ENCODE measurements around the gene TP53I11.

Gene TP53I11

DNA sequence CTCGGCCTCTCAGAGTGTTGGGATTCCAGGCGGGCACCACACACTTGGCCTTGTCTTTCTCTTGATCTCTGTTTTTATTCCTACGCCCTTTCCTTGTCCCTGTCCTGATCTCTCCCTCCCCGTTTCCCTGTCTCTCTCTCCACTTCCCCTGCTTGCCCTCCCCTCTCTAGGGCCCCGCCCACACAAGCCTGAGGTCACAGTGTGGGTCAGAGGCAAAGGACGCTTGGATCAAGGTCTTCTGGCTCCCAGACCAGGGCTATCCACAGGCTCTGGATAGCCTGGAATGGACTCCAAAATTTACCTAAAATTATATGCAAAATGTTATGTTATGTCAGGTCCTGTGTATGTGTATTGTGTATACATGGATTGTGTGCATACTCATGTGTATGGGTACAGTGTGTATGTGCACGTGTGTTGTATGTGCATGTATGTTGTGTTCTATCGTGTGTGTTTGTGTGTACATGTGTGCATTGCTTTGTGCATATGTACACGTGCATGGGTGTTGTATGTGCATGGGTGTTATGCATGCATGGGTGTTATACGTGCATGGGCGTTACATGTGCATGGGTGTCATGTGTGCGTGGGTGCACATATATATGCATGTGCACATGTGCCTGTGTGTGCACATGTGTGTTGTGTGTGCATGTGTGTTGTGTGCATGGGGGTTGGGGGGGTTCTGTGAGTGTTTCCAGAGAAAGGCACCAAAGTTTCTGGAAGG is 38.3 kb downstream of the TP53I11 start:
- no peak for DNase-seq (ENCODE audit: low read depth)

DNA sequence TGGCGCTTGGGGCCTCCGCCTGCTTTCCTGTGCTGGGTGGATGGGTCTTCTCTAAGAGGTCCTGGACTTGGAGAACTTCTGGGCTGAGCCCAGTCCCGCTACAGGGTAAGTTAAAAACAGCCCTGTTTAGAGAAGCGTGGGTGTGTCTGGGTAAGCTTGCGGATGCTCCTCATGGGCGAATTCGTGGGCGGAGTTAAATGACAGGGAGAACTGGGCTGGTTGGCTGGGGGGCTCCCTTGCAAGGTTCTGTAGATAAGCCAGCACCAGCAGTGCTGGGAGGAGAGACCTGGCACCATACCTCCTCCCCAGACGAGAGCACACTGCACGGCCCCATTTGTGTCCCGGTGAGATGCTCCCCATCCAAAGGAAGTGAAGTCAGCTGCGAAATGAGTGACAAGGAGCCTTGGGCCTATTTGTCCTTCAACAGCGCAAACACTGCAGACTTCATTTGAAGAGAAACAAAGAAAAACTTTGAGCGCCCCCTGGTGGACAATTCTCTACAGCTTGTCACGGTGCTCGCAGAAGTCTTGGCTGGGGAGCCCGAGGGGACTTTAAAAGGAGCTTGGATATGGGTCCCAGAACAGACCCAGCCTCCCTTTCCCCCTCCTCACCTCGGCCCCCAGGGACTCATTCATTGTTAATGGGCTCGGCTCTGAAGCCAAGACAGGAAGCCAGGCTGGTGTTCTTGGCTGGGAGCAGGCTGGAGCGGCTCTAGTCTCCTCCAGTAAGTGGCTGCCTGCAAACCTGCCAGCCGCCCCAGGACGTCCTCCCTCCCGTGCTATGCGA is 39.5 kb downstream of the TP53I11 start:
- DNase-seq (ENCODE audit: low read depth) = peak; percentile 37

DNA sequence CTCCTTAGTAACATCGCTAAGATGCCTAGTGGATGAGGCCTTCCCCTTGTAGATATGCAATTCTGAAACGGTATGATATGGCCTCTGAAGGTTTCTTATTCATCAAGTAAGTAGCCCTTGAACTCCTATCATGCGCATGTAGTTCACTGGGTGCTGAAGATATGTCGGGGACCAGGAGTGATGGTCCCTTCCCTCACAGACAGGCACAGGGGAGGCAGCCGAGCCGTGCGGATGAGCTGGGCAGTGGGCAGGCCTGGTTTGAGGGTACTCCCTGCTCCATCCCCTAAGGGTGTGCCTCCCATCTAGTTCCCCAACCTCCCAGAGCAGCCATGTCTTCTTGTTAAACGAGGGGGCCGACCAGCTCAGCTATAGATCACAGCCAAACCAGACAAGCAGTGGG is 40.1 kb downstream of the TP53I11 start:
- no peak for DNase-seq (ENCODE audit: low read depth)

DNA sequence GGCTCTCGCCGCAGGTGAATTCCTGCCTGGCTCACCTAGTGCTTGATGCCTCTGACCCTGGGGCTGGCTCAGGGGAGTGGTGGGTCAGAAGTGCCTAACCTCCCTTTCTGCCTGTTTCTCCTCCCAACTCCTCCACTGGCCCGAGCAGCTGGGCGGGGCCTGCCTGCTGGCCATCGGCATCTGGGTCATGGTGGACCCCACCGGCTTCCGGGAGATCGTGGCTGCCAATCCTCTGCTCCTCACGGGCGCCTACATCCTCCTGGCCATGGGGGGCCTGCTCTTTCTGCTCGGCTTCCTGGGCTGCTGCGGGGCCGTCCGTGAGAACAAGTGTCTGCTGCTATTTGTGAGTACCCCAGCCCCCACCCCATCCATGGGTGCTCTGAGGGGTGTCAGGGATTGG is 41.1 kb downstream of the TP53I11 start:
- no peak for DNase-seq (ENCODE audit: low read depth)

GRCh38 chr11:44906649-44907048 is 44.0 kb downstream of the TP53I11 start:
- DNase-seq (ENCODE audit: low read depth) = no peak

- no peak for DNase-seq (ENCODE audit: low read depth)
These were observed 45.4 kb downstream of the TP53I11 start for GRCh38 chr11:44905131-44905866.

DNA sequence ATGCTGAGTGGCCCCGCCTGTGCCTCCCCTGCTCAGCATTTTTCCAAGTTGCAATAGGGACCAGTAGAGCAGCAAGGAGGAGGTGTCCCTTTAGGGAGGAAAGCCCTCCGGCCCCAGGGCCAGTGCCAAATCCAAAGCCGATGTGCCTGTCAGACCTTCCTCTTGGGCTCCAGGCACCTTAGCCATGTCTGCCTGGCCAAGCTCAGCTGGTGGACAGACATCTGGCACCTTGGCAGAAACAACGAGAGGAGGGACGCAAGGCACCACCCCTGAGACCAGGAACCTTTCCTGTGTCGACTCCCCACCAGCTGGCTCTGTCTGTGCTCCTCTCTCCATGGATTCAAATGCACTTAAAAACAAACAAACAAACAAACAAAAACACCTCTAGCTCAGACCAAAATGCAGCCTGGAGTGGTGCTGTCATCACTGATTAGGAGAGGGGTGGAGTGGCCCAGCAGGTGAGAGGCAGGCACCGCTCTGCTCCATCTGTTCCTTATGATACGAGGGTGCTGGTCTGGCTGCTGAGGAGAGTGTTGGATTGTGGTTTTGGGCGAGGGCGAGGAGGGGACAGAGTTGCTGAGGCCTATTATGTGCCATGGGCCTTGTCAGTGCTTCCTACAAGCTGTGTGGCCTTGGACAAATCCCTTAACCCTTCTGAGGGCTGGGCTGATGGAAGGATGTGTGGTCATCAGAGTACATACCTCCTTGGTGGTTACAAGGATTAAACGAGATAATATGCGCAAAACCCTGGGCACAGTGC is 46.2 kb downstream of the TP53I11 start:
- no peak for DNase-seq (ENCODE audit: low read depth)

- DNase-seq (ENCODE audit: low read depth) = no peak
These were observed 47.2 kb downstream of the TP53I11 start for GRCh38 chr11:44903518-44903917.

DNA sequence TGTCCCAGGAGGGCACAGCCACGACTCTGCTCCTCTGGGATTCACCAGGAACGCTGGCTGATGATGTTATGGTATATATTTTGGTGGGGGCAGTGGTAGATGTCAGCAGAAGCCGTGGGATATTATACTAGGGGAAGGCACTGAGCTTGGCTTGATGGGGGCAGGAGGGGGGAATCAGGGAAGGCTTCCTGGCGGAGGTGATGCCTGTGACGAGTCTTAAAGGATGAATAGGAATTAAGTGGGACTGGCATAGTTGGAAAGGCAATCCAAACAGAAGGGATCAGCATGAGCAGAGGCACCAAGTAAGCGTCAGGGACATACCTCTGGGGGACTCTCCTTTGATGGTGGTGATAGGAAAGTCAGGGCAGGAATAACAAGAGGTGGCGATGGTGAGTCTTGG is 47.6 kb downstream of the TP53I11 start:
- DNase-seq (ENCODE audit: low read depth) = no peak

DNA sequence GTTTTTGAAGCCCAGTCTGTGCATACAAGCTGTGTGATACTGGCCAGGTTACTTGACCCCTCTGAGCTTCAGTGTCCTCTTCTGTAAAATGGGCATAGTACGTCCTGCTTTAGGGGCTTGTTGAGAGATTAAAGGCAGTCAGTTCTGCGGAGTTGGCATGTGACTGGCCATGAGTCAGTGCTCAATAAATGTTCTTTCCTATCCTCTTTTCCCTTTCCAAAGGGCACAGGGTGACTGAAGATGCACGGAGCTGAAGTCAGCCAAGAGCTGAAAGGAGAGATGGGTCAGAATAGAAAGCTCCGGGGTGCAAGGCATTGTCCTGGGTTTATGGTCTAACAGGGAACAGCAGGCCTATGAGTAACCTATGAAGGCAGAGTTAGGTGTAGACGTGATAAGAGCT is 48.9 kb downstream of the TP53I11 start:
- DNase-seq (ENCODE audit: low read depth) = no peak

GRCh38 chr11:44901120-44901633 is 49.5 kb downstream of the TP53I11 start:
- no peak for DNase-seq (ENCODE audit: low read depth)

DNA sequence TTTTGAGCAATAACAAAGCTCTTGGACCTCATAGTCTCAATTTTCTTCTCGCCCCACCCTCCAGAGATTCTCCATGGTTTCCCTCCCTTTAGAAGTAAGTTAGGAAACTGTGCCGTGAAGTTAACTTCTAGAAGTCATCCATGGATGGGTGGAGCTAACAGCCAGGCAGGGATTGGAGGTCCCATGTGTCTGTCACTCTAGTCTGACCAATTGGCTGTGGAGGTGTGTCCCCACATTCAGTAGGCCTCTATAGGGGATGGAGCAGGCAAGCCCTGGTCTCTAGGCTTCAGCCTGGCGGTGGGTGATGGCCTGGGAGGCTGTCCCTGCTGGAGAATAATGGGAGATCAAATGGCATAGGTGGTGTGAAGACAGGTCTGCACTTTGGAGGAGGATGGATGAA is 50.7 kb downstream of the TP53I11 start:
- DNase-seq (ENCODE audit: low read depth) = peak; percentile 79

DNA sequence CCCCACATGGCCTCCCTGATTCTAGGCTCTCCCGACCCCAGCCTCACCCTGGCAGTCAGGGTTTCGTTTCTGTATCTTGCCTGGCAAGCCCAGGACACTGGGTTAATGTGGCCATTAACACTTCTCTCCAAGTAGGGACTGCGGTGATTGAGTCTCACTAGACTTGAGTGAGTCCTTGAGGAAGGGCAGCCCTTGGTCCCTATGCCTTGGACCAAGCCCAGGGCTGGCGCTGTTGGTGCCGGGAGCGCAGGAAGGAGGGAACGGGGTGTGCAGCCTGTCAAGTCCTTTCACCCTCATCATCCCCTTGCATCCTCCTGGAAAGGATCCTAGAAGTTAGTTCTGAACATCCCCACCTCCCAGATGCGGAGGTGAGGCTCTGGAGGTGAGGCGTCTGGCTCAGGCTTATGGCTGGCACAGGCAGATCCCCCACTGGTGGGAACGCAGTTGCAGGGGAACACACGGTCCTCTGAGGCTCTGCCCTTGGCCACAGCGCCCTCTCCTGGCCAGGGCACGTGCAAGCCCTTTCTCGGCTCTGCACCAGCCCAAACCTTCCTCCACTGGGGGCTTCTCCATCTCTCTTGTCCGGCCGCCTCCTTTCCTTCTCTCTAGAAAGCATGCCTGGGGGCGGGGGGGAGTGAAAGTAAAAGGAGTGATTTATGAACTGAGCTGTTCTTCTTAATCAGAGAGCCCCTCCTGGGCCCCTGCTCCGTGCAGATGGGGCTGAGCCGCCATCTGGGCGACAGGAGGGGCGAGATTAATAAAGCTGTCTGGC is 56.7 kb downstream of the TP53I11 start:
- DNase-seq (ENCODE audit: low read depth) = peak; percentile 44

DNA sequence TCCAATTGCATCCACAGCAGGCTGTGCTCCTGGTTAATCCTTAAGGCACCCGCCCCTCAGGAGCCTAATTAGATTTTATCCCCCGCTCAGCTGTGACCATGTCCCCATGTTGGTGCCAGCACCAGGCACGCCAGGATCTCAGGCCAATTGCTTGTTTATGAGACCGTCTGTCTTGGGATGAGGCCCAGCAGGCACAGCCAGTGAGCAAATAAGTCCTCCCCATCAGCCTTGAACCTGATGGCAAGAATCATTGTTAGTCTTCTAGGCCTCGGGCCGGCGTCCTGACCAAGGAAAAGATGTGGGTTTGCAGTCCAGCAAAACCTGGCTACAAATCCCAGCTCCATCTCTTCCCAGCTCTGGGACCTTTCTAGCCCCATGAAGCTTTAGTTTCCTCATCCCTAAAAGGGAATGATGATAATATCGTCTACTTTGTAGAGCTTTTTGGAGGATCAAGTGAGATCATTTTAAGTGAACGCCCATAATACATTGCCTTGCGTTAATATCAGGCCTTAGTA is 57.3 kb downstream of the TP53I11 start:
- no peak for DNase-seq (ENCODE audit: low read depth)

- DNase-seq (ENCODE audit: low read depth) = no peak
These were observed 57.8 kb downstream of the TP53I11 start for GRCh38 chr11:44892843-44893242.

GRCh38 chr11:44889266-44889665 is 61.4 kb downstream of the TP53I11 start:
- no peak for DNase-seq (ENCODE audit: low read depth)

- no peak for DNase-seq (ENCODE audit: low read depth)
These were observed 63.0 kb downstream of the TP53I11 start for GRCh38 chr11:44887636-44888035.

DNA sequence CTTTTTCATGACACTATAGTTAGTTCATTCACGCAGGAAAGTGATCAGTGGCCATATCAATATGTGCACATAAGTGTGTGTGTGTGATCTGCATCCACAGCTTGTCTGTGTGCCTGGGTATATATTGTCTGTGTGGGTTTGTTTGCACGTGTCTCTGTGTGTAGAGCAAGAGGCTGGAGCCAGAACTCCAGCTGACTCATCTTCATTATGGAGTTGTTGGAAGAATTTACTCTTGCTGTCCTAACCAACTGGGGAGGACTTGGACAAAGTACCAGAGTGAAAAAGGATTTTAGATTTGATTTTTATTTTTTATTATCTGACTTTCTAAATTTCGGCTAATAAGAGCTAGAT is 63.9 kb downstream of the TP53I11 start:
- DNase-seq (ENCODE audit: low read depth) = no peak

DNA sequence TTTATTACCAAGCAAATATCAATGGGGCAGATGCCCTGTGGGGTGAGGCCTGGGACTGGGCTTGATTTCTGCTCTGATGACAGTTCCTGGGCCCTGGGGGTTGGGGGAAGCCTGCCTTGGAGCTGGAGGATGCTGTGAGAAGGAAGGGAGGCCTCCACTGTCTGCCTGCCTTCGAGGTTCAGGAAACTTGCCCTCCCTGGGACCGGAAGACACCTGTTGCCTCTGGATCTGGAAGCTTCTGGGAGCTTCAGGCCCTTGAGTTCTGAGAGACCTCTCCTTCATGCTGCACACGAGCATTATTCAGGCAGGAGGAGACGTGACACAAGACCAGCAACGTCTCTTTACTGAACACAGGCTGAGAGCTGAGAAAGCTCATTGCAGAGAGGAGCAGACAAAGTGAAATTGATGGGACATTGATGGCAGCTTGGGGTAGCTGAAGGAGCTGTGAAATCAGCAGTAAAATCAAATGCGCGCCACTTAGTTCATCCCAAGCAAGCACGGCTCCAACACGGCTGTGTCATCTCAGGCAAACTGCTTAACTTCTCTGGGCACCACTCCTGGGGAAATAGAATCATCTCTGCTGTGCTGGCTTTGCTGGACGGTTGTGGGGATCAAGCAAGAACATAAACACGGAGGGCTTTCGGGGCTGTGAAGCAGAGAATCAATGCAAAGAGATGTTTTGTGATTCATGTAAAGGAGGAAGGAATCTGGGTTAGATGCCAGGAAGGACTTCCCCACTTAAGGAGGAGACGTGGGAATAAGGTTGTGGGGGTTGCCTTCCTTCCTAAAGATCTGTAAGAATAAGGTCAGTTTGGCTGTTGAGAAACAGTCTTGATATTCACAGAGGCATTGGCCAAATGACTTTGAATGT is 64.5 kb downstream of the TP53I11 start:
- no peak for DNase-seq (ENCODE audit: low read depth)
